Subcutaneous abdominal adipose tissue (tissue), 5 donors: ENCODE results near the gene DCST1.

Source experiments
- H3K27ac ChIP-seq: one replicate; pipeline ENCODE4 v1.7.0; 2013; ENCODE audit warnings: low read depth, mild to moderate bottlenecking, inconsistent platforms, low read length, moderate library complexity
- H3K27me3 ChIP-seq, 5 donors: one replicate each; pipeline ENCODE4 v1.7.0; 2013; ENCODE audit warnings: low read length in 5 of 5, inconsistent platforms in 1 of 5; ENCODE audit not compliant: control insufficient read depth in 5 of 5, insufficient read depth in 4 of 5
- H3K36me3 ChIP-seq, 5 donors: one replicate each; pipeline ENCODE4 v1.7.0; 2013; ENCODE audit warnings: low read length in 5 of 5; ENCODE audit not compliant: control insufficient read depth in 5 of 5, insufficient read depth in 5 of 5
- H3K4me1 ChIP-seq, 5 donors: one replicate each; pipeline ENCODE4 v1.7.0; 2013; ENCODE audit warnings: low read length in 5 of 5, mild to moderate bottlenecking in 3 of 5, moderate library complexity in 1 of 5; ENCODE audit not compliant: control insufficient read depth in 5 of 5, insufficient read depth in 5 of 5
- H3K4me3 ChIP-seq, 5 donors: one replicate each; pipeline ENCODE4 v1.7.0; 2013; ENCODE audit warnings: low read length in 5 of 5, low read depth in 1 of 5
- H3K9ac ChIP-seq, 5 donors: one replicate each; pipeline ENCODE4 v1.7.0; 2013; ENCODE audit warnings: low read length in 5 of 5, mild to moderate bottlenecking in 4 of 5, moderate library complexity in 3 of 5
- H3K9me3 ChIP-seq, 5 donors: one replicate each; pipeline ENCODE4 v1.7.0; 2013; ENCODE audit warnings: low read length in 5 of 5; ENCODE audit not compliant: control insufficient read depth in 5 of 5
- donor health status: healthy.
- donor health status: healthy.
- donor health status: healthy.
- donor health status: healthy.
- donor health status: healthy.

Gene DCST1

DNA sequence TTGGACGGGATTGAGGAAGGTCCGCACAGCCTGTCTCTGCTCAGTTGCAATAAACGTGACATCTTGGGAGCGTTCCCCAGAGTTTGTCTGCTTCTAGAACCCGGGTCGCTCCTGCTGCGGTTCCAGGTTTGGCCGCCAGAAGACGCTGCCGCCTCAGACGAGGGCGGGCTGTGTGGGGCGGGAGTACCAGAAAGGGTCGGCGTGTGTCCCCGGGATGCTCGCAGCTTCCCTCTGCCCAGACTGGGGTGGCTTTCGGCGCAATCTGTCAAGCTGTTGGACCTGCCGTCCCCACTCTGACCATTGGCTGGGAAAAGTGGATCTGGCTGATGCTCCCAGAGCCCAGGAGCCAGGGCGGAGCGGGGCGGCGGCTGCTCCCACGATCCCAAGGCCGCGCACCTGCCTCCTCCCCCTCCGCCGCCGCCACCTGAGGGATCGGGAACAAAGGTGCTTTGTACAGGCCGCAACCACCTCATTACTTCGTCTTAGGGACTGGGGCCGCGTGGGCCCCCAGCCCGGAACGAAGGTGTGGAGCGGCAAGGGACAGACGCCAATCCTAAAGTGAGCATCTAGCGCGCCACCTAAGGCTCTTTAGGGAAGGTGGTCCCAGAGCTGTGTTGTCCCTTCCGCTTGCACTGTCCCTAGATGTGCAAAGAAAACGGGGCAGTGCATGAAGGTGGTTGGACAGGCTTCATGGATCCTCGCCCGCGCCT, 29.2 kb downstream of the DCST1 start:
- no peaks in the 10 kb centered on the region for H3K9me3 ChIP-seq
- peak overlapping the region; percentile 65 to 89 (median 74) for H3K4me3 ChIP-seq
- H3K9ac ChIP-seq: peak overlapping the region in 3 of 5 donors; percentile 39 to 74 (median 46)
- H3K4me1 ChIP-seq: peaks cover 7 to 44% (median 35%) of the 10 kb centered on the region in 5 donors
- H3K36me3 ChIP-seq: peaks cover 0 to 40% (median 34%) of the 10 kb centered on the region in 5 donors
- no peak overlapping the region for H3K27ac ChIP-seq
- H3K27me3 ChIP-seq: no peaks in the 10 kb centered on the region

DNA sequence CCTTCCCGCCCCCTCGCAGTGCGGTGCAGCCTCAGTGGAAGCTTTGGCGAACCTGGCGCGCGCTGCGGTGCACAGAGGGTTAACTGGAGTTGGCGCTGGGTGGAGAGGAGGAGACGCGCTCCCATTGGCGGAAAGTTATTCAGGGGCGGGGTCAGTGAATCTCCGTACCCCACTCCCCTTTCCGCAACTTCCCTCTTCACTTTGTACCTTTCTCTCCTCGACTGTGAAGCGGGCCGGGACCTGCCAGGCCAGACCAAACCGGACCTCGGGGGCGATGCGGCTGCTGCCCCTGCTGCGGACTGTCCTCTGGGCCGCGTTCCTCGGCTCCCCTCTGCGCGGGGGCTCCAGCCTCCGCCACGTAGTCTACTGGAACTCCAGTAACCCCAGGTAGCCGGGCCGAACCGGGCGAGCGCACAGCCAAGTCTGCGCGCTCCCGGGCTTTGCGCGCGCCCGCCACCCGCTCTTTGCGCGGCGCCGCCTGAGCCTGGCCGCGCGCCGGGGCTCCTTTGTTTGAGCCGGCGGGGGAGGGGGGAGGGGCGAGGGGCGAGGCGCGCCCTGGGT, 30.0 kb downstream of the DCST1 start, which contains the start of gene EFNA4:
EFNA4 (plus strand) TSS at position 191 of the 561 bp plus-strand sequence; CDS start at position 275, 84 bp downstream.
- H3K27me3 ChIP-seq: no peaks in the 10 kb centered on the region
- H3K9ac ChIP-seq: peak within 1 kb of the TSS in 4 of 5 donors; percentile 42 to 74 (median 46)
- peaks cover 7 to 44% (median 35%) of the 10 kb centered on the region in 5 donors for H3K4me1 ChIP-seq
- no peak within 1 kb of the TSS for H3K27ac ChIP-seq
- peak within 1 kb of the TSS; percentile 65 to 89 (median 74) for H3K4me3 ChIP-seq
- H3K36me3 ChIP-seq: peaks cover 0 to 32% (median 26%) of the 10 kb centered on the region in 5 donors
- H3K9me3 ChIP-seq: no peaks in the 10 kb centered on the region

DNA sequence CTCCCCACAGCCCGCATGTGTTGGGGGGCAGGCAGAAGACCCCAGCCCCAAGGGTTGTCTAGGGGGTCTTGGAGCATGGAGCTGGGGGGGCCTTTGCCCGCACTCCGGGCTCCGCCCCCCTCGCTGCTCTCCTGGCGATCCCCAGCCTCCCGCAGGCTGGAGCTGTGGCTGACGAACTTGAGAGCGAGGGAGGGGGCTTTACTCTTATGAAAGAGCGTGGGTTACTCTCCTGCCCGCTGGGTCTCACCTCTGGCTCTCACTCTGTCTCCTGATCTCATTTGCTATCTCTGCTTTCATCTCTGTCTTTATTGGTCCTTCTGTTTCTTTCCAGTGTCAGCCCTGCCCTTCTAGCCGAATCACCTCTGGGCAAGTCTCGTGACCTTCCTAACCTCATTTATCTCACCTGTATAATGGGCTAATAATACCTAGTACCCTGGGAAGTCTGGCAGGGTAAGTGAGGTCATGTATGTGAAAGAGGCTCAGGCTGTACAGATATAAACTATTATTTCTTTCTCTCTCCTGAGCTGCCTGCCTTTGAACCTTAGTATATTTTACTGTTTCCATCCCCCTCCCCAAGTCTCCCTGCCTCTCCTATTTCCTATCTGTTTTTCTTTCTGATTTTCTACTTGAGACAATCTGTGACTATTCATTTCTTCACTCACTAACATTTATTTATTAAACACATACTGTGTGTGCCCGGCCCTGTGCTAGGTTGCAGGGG, 30.6 kb downstream of the DCST1 start:
- Histone ChIP-seq H3K36me3 (peaks cover 0 to 31% (median 25%) of the 10 kb centered on the region in 5 donors), H3K4me3 (peak overlapping the region; percentile 51 to 89 (median 71)), H3K4me1 (peaks cover 7 to 44% (median 35%) of the 10 kb centered on the region in 5 donors), H3K27ac (no peak overlapping the region), H3K27me3 (no peaks in the 10 kb centered on the region), H3K9ac (peak overlapping the region in 4 of 5 donors; percentile 23 to 68 (median 36)), H3K9me3 (no peaks in the 10 kb centered on the region)

DNA sequence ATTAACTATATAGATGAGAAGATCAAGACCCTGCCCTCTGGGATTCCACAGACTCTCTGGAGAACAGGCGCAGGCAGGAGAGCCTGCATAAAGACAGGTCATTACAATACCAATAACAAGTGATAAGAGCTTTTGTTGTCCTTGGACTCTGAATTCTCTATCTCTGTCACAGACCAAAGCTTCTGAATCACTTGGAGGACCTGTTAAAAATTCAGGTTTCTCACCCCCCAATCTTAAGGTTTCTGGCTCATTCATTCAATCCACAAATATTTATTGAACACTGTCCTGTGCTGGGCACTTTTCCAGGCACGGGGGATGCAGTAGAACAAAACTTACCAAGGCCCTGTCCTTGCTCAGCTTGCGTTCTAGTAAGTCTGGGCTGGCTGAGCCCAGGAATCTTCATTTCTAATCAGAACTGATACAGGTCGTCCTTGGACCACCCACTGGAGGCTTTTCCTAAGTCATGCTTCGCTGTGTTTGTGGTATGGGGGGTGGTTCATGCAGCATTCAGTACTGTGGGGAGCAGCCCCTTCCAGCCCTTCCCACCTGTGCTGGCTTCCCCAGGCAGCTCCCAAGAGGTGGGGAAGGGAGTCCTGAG, 31.3 kb downstream of the DCST1 start:
- Histone ChIP-seq H3K9me3 (no peaks in the 10 kb centered on the region), H3K27ac (no peak overlapping the region), H3K36me3 (peaks cover 0 to 27% (median 18%) of the 10 kb centered on the region in 5 donors), H3K27me3 (no peaks in the 10 kb centered on the region), H3K4me1 (peaks cover 7 to 44% (median 35%) of the 10 kb centered on the region in 5 donors), H3K9ac (no peak overlapping the region), H3K4me3 (no peak overlapping the region)

DNA sequence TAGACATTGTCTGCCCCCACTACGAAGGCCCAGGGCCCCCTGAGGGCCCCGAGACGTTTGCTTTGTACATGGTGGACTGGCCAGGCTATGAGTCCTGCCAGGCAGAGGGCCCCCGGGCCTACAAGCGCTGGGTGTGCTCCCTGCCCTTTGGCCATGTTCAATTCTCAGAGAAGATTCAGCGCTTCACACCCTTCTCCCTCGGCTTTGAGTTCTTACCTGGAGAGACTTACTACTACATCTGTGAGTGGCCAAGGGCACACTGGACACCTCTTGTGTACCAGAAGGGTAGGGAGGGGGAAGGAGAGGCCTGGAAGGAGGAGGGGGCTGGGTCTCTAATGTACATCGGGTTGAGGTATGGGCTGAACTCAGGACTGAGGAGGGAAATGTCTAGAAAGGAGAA, 33.2 kb downstream of the DCST1 start:
- no peak overlapping the region for H3K27ac ChIP-seq
- H3K9ac ChIP-seq: no peak overlapping the region
- no peaks in the 10 kb centered on the region for H3K9me3 ChIP-seq
- H3K36me3 ChIP-seq: peaks cover 0 to 14% (median 4%) of the 10 kb centered on the region in 5 donors
- H3K4me3 ChIP-seq: no peak overlapping the region
- H3K4me1 ChIP-seq: peaks cover 4 to 47% (median 39%) of the 10 kb centered on the region in 5 donors
- no peaks in the 10 kb centered on the region for H3K27me3 ChIP-seq

DNA sequence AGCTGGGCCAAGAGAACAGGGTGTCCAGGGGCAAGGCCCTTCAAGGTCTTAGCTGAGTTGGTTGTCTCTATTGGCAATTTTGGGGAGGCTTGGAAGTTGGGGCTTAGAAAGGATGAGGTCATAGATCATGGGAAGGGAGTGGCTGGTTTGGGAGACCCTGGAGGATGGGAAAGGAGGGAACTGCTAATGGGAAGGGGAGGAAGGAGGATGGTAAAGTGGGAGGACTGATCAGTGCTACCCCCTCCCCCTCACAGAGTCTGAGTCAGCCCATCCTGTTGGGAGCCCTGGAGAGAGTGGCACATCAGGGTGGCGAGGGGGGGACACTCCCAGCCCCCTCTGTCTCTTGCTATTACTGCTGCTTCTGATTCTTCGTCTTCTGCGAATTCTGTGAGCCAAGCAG, 35.0 kb downstream of the DCST1 start:
- peaks cover 0 to 14% (median 4%) of the 10 kb centered on the region in 5 donors for H3K36me3 ChIP-seq
- no peaks in the 10 kb centered on the region for H3K27me3 ChIP-seq

DNA sequence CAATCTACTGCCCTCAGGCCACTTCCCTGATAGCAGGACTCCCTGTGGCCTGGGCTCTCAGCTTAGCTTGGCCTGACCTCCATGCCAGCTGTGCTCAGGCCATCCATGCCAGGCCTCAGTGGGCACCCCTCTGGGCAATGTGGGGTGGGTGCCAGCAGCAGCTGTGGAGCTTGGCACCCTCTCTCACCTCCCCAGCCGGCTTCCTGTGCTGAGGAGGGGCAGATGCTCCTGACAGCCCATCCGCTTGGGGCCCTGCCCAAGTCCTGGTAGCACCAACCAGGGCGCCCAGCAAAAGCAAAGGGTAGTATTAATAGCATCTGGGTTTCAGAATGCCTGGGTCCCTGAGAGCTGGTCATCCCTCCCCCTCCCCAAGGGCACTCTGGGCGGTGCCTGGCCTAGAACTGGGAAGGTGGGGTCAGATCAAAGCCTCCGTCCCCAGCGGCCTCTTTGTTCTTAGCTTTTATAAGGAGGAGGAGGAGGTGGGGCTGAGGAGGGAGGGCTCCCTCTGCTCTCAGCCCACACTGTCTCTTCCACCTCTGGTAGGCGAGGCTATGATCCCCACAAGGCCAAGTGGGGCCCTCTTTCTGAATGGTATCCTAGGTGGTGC, 36.0 kb downstream of the DCST1 start:
- Histone ChIP-seq H3K36me3 (peaks cover 0 to 14% (median 4%) of the 10 kb centered on the region in 5 donors), H3K4me1 (peaks cover 0 to 23% (median 16%) of the 10 kb centered on the region in 5 donors), H3K27me3 (no peaks in the 10 kb centered on the region), H3K27ac (no peak overlapping the region), H3K4me3 (no peak overlapping the region), H3K9ac (no peak overlapping the region), H3K9me3 (no peaks in the 10 kb centered on the region)

More for the DNA sequence above, 35.0 kb downstream of the DCST1 start:
- H3K4me3 ChIP-seq: no peak overlapping the region
- no peak overlapping the region for H3K9ac ChIP-seq
- no peaks in the 10 kb centered on the region for H3K9me3 ChIP-seq
- no peak overlapping the region for H3K27ac ChIP-seq
- peaks cover 1 to 32% (median 22%) of the 10 kb centered on the region in 5 donors for H3K4me1 ChIP-seq

DNA sequence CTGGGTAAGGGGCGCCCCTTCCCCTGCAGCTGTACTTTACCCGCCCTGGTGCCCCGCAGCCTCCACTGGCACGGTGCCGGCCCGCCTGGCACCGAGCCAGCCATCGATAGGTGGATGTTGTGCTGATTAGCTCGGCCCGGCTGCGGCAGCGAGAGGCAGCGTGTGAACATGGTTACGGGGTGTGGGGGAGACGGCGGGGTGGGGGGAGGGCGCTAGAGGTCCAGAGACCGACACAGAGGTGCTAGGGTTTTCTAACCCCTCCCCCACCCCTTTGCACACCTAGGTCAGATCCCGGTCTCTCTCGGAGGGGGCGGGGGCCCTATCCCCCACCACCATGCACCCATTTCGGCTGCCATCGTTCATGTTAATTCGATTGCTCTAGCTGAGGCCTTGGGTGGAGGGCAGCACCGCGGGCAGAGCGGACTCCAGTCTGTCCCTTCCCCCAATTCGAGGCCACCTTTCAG, 36.6 kb downstream of the DCST1 start:
- no peak overlapping the region for H3K27ac ChIP-seq
- H3K9ac ChIP-seq: peak overlapping the region in 3 of 5 donors; percentile 66 to 77 (median 67)
- no peaks in the 10 kb centered on the region for H3K27me3 ChIP-seq
- no peaks in the 10 kb centered on the region for H3K9me3 ChIP-seq
- H3K36me3 ChIP-seq: peaks cover 0 to 14% (median 4%) of the 10 kb centered on the region in 5 donors
- H3K4me3 ChIP-seq: peak overlapping the region; percentile 58 to 70 (median 64)
- peaks cover 0 to 20% (median 16%) of the 10 kb centered on the region in 5 donors for H3K4me1 ChIP-seq
